Esophagus (tissue), 2 donors: ENCODE measurements around the gene FBLN1. TPM values are rescaled to one million over a fixed set of nuclear protein-coding genes. Genes with fewer than 3 reads are reported as not detected.
A peak's percentile ranks its signal among the peaks of the same experiment; 100 is the strongest.

Source experiments
- H3K27ac ChIP-seq, 2 donors: one replicate each; pipeline ENCODE4 v1.5.1; 2013; ENCODE audit warnings: low read depth in 2 of 2, mild to moderate bottlenecking in 2 of 2, inconsistent platforms in 1 of 2, low read length in 1 of 2, moderate library complexity in 1 of 2
- H3K27me3 ChIP-seq, 2 donors: one replicate each; pipeline ENCODE4 v1.6.1; 2013; ENCODE audit warnings: low read length in 2 of 2, control low read depth in 1 of 2, mild to moderate bottlenecking in 1 of 2; ENCODE audit not compliant: insufficient read depth in 2 of 2, control insufficient read depth in 1 of 2
- H3K36me3 ChIP-seq, 2 donors: one replicate each; pipeline ENCODE4 v1.6.1; 2013; ENCODE audit warnings: low read length in 1 of 2; ENCODE audit not compliant: control insufficient read depth in 2 of 2, insufficient read depth in 2 of 2
- H3K4me1 ChIP-seq, 2 donors: one replicate each; pipeline ENCODE4 v1.6.1; 2013; ENCODE audit warnings: low read length in 1 of 2; ENCODE audit not compliant: control insufficient read depth in 2 of 2, insufficient read depth in 2 of 2
- H3K4me3 ChIP-seq, 2 donors: one replicate each; pipeline ENCODE4 v1.5.1; 2013; ENCODE audit warnings: low read length in 2 of 2, mild to moderate bottlenecking in 2 of 2, low read depth in 1 of 2, moderate library complexity in 1 of 2
- H3K9me3 ChIP-seq, 2 donors: one replicate each; pipeline ENCODE4 v1.6.1; 2013; ENCODE audit warnings: mild to moderate bottlenecking in 2 of 2, low read depth in 1 of 2, low read length in 1 of 2, moderate library complexity in 1 of 2; ENCODE audit not compliant: control insufficient read depth in 2 of 2, insufficient read depth in 1 of 2
- WGBS, 2 donors: extraction: QIAGEN DNeasy Blood & Tissue Kit; methylation state at CpG; one replicate each; pipeline ENCODE4 v1.1.7; 2013; 5-methylcytosine and 5-hydroxymethylcytosine counted together
- polyA plus RNA-seq, 2 donors: library from polyadenylated mRNA; stranded (reverse); fragments of 200-250 nt; gene quantifications; one replicate each; pipeline ENCODE4 v1.2.3, GENCODE V29; 2013
- donor health status: healthy with polysubstance abuse.
- donor health status: Bipolar disorder and iron deficiency.

Gene FBLN1
- polyA plus RNA-seq, 2 donors = 18.8 to 50.3 TPM

DNA sequence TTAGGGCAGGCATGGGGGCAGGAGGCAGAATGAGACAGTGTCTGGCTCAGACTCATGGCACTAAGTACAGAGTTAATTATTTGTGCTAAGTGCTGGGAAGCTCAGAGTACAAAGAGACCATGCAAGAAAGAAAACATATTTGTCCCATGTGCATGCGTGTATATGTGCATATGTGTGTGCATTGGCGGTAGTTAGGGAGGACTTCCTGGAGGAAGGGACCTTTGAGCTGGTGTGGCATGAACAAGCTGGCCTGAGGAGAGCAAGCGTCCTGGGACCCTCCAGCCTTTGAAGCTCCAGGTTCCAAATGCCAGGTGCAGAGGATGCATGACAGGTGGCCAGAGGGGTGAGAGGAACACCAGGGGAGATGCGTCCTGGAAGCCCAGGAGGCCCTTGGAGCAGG, 6.1 kb downstream of the FBLN1 start:
- Histone ChIP-seq H3K4me3 (no peak overlapping the region), H3K27ac (peak overlapping the region in 1 of 2 donors; percentile 14), H3K36me3 (no peaks in the 10 kb centered on the region), H3K4me1 (peaks cover 4 to 7% of the 10 kb centered on the region in 2 donors), H3K27me3 (no peaks in the 10 kb centered on the region), H3K9me3 (no peaks in the 10 kb centered on the region)
- 87 to 88% methylated on average over 4 of the region's 4 CpGs for WGBS, 2 donors

DNA sequence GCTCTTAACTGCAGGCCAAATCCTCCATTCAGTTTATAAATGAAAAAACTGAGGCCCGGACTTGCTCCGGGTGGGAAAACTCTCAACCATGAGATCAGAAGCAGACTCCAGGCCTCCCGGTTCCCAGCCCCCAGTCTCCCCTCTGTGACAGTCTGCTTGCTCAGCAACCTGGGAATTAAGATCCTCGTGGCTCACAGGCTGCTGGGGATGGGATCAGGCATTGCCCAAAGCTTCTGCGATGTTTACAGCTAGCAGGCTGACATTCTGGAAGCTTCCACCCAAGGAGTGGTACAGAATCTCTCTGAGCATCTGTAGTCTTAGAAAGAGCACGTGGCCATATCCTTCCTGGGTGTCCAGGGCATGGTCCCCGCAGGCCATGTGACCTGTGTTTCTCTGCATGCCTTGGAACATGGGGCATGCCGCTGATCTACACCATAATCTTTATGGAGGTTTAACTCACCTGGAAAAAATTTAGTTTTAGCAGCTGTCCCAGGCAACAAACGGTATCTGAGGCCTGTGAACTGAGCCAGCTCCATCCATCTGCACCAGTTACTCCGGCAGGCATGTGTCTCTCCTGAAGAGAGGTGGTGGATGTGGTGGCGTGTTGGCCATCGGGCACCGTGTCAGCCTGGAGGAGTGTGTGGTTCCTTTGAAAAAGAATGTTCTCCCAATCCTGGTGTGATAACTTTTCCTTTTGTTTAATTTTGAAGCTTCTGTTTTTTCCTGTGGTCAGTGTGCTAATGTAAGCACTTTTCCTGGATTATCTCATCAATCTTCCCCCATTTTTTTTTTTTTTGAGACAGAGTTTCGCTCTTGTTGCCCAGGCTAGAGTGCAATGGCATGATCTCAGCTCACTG, 7.9 kb downstream of the FBLN1 start:
- Histone ChIP-seq H3K27ac (no peak overlapping the region), H3K4me3 (no peak overlapping the region), H3K9me3 (no peaks in the 10 kb centered on the region), H3K36me3 (no peaks in the 10 kb centered on the region), H3K27me3 (no peaks in the 10 kb centered on the region), H3K4me1 (peaks cover 3 to 7% of the 10 kb centered on the region in 2 donors)
- 69 to 72% methylated on average over 14 of the region's 14 CpGs for WGBS, 2 donors

DNA sequence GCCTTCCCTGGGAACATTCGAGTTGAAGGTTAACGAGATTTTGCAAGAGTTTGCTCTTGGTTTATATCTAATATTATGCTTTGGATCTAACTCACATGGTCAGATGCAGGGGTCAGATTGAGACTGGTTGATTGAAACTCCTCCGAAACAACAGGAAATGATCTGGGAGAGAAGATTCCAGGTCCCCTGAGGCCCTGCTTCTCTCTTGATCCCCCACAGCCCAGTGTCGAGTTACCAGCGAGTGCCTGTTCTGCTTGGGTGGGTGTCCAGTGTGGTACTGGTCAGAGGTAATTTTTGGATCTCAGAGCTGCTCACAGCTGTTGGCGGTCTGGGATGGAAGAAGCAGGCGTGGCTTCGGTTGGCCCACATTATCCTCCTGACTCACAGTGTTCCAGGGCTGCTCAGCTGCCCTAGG, 9.2 kb downstream of the FBLN1 start:
- 53 to 63% methylated on average over 8 of the region's 8 CpGs for WGBS, 2 donors
- H3K27ac ChIP-seq = peak overlapping the region; percentile 37 to 68

DNA sequence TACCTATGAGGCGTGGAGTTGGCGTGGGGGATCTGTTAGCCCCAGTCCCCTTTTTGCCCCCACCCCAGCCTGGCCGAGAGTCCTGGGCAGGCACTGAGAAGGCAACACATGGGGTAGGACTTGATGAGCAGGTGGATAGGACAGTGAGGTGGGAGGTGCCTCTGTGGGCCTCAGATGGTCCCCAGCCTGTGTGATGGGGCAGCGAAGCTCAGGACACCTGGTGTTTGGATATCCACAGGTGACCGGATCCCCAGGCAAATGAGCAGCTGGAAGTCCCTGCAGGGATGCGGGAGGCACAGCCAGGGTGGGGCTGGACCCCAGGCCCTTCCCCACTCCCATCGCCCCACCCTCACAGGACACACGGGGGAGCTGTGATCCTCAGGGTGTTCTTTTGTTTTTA, 9.7 kb downstream of the FBLN1 start:
- Histone ChIP-seq H3K4me1 (peaks cover 3 to 11% of the 10 kb centered on the region in 2 donors), H3K36me3 (no peaks in the 10 kb centered on the region), H3K9me3 (no peaks in the 10 kb centered on the region), H3K4me3 (no peak overlapping the region), H3K27me3 (no peaks in the 10 kb centered on the region), H3K27ac (peak overlapping the region; percentile 68 to 75)
- 73 to 76% methylated on average over 8 of the region's 8 CpGs for WGBS, 2 donors

More for the DNA sequence above, 9.2 kb downstream of the FBLN1 start:
- Histone ChIP-seq H3K4me1 (peaks cover 3 to 11% of the 10 kb centered on the region in 2 donors), H3K27me3 (no peaks in the 10 kb centered on the region), H3K9me3 (no peaks in the 10 kb centered on the region), H3K4me3 (no peak overlapping the region), H3K36me3 (no peaks in the 10 kb centered on the region)

DNA sequence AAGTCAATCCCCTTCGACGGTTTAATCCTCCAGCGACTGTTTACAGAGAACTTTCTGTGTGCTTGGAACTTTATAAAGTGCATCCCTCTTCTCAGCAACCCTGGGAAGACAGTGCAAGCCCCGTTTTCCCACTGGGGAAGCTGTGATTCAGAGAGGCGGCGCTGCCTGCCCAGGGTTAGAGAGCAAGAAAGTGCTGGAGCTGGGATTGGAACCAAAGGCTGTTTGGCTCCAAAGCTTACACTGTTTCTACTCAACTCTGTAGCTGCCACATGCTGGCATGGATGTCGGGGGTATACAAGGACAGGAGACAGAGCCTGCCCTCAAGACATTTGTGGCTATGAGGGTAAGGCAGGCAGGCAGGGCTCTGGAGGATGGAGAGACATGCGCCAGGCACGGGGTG, 13.0 kb downstream of the FBLN1 start:
- Histone ChIP-seq H3K4me1 (peaks cover 3 to 8% of the 10 kb centered on the region in 2 donors), H3K27me3 (no peaks in the 10 kb centered on the region), H3K27ac (no peak overlapping the region), H3K9me3 (no peaks in the 10 kb centered on the region), H3K36me3 (no peaks in the 10 kb centered on the region), H3K4me3 (no peak overlapping the region)
- 61 to 62% methylated on average over 9 of the region's 9 CpGs for WGBS, 2 donors

DNA sequence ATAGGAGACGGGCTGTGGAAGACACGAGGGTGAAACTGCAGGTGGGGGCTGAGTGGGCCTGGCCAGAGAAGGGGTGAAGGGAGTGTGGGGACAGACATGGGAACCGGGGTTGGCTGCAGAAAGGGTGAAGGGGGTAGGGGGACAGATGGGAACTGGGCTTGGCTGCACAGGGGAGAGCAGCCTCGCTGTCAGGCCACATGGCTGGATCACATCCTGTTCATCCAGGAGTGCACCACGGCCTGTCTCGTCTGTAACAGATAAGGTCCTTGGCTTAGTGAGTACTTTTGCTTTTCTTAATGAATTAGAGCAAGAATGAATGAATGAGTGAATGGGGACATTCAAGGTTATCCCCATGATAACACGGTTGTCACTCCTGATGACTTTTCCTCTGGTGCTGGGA, 13.5 kb downstream of the FBLN1 start:
- peaks cover 0 to 1% of the 10 kb centered on the region in 2 donors for H3K36me3 ChIP-seq
- no peak overlapping the region for H3K4me3 ChIP-seq
- H3K9me3 ChIP-seq = no peaks in the 10 kb centered on the region
- H3K27me3 ChIP-seq = no peaks in the 10 kb centered on the region
- H3K27ac ChIP-seq = no peak overlapping the region
- 75 to 78% methylated on average over 7 of the region's 7 CpGs for WGBS, 2 donors
- peaks cover 3 to 8% of the 10 kb centered on the region in 2 donors for H3K4me1 ChIP-seq

DNA sequence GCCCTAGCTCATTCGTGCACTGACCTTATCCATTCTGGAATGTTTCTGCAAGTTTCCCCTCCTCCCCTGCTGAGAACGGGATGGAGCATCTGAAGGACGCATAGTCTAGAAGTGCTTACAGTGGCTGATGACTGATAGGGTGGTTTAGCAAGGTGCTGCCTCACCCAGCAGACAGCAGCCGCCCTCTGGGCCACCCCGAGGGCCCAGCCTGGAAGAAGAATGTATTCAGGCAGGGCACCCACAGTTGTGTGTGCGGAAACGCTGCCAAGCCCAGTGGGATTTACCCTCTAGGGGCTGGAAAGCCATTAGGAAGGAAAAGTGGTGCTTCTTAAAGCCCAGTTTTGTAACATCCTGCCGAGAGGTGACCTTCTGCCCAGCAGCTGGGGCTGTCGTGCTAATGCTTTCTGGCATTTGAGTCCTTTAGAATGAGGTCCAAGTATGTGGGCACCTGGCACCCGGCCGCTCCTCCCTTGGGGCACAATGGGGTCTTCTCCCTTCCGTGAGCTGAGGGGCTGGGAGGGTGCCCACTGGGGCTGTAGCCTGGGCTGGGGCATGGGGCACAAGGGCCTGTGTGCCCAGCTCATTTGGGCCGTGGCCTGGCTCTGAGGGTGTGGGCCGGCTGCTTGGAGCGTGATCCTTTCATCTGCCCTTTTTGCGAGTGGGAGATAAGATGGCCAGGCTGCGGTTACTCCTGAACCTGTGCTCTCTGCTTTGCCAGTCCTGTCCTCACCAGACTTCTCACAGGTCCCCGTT, 14.4 kb downstream of the FBLN1 start:
- H3K4me1 ChIP-seq = peaks cover 3 to 8% of the 10 kb centered on the region in 2 donors
- WGBS, 2 donors = 69% methylated on average over 18 of the region's 18 CpGs
- H3K27me3 ChIP-seq = no peaks in the 10 kb centered on the region
- H3K9me3 ChIP-seq = no peaks in the 10 kb centered on the region
- peak overlapping the region in 1 of 2 donors; percentile 35 for H3K27ac ChIP-seq
- peaks cover 0 to 5% of the 10 kb centered on the region in 2 donors for H3K36me3 ChIP-seq
- no peak overlapping the region for H3K4me3 ChIP-seq

DNA sequence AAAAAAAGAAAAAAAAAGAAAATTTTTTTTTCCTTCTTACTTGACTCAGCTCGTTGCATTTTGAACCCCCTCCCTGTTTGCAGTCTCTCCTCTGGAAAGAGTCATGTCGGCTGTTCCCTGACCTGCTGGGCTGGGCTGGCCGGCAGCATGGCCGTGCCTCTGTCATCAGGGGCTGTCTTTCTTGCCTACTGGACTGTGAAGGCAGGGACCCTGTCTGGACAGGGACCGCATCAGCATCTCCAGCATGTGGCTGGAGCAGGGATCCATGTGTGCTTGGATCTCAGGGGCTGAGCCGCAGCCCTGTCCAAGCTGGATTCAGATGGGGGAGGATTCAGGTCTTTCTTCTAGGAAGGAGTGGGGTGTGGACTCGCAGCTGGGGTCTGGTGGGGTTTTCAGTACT, 15.5 kb downstream of the FBLN1 start:
- H3K27ac ChIP-seq = no peak overlapping the region

DNA sequence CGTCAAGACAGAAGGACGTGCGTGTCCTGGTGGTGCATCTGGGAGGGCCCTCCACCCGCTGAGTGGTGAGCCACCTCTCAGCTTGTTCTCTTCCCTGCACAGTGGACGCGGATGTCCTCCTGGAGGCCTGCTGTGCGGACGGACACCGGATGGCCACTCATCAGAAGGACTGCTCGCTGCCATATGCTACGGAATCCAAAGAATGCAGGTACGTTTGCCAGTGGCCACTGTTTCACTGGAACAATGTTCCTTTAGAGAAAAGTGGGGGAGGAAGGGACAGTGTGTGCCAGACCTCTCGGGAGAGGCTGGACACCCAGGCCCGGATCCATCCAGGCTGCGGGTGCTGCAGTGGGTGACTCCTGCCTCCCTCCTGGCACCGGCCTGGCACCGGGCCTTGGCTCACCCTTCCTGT, 15.9 kb downstream of the FBLN1 start:
- WGBS, 2 donors = 80 to 84% methylated on average over 17 of the region's 17 CpGs
- Histone ChIP-seq H3K9me3 (no peaks in the 10 kb centered on the region), H3K27me3 (no peaks in the 10 kb centered on the region), H3K4me3 (no peak overlapping the region), H3K36me3 (peaks cover 0 to 5% of the 10 kb centered on the region in 2 donors), H3K4me1 (peaks cover 0 to 8% of the 10 kb centered on the region in 2 donors), H3K27ac (no peak overlapping the region)

More for the DNA sequence above, 15.5 kb downstream of the FBLN1 start:
- no peak overlapping the region for H3K4me3 ChIP-seq
- H3K9me3 ChIP-seq = no peaks in the 10 kb centered on the region
- WGBS, 2 donors = 77 to 83% methylated on average over 7 of the region's 7 CpGs
- peaks cover 0 to 8% of the 10 kb centered on the region in 2 donors for H3K4me1 ChIP-seq
- H3K27me3 ChIP-seq = no peaks in the 10 kb centered on the region
- H3K36me3 ChIP-seq = peaks cover 0 to 5% of the 10 kb centered on the region in 2 donors
